Liver (tissue), 9 donors: ENCODE measurements around the gene PAX8. TPM values are rescaled to one million over a fixed set of nuclear protein-coding genes. Genes with fewer than 3 reads are reported as not detected.

Source experiments
- DNase-seq: peaks from one replicate; pipeline ENCODE4 v3.0.0-alpha.2; 2017; ENCODE audit warnings: low spot score
- H3K27ac ChIP-seq, 2 donors: one replicate each; pipeline ENCODE4 v1.7.0; 2013; ENCODE audit warnings: inconsistent platforms in 2 of 2, low read length in 2 of 2, control low read depth in 1 of 2, low read depth in 1 of 2, mild to moderate bottlenecking in 1 of 2
- H3K27me3 ChIP-seq, 4 donors: one replicate each; pipeline versions ENCODE4 v1.6.1 to v1.7.0; 2013; ENCODE audit warnings: low read length in 3 of 4, inconsistent platforms in 1 of 4, mild to moderate bottlenecking in 1 of 4, moderate library complexity in 1 of 4; ENCODE audit not compliant: control insufficient read depth in 4 of 4, insufficient read depth in 4 of 4
- H3K36me3 ChIP-seq, 4 donors: one replicate each; pipeline versions ENCODE4 v1.6.1 to v1.7.0; 2013; ENCODE audit warnings: low read length in 3 of 4, mild to moderate bottlenecking in 3 of 4, low read depth in 1 of 4, moderate library complexity in 1 of 4; ENCODE audit not compliant: control insufficient read depth in 4 of 4, insufficient read depth in 3 of 4
- H3K4me1 ChIP-seq, 4 donors: one replicate each; pipeline versions ENCODE4 v1.6.1 to v1.7.0; 2013; ENCODE audit warnings: low read length in 3 of 4, mild to moderate bottlenecking in 3 of 4, moderate library complexity in 1 of 4; ENCODE audit not compliant: control insufficient read depth in 4 of 4, insufficient read depth in 4 of 4
- H3K4me3 ChIP-seq, 3 donors: one replicate each; pipeline versions ENCODE4 v1.6.1 to v1.7.0; 2013; ENCODE audit warnings: low read length in 3 of 3, control low read depth in 1 of 3, low read depth in 1 of 3, mild to moderate bottlenecking in 1 of 3
- H3K9ac ChIP-seq, 2 donors: one replicate each; pipeline ENCODE4 v1.7.0; 2013; ENCODE audit warnings: low read length in 2 of 2, mild to moderate bottlenecking in 2 of 2, moderate library complexity in 2 of 2, control low read depth in 1 of 2, low read depth in 1 of 2
- H3K9me3 ChIP-seq, 4 donors: one replicate each; pipeline versions ENCODE4 v1.6.1 to v1.7.0; 2013; ENCODE audit warnings: low read length in 3 of 4; ENCODE audit not compliant: control insufficient read depth in 4 of 4
- EGR1 ChIP-seq, 2 donors: IDR thresholded peaks; 2 replicates each; pipeline ENCODE4 v1.6.1; 2016 to 2018; ENCODE audit warnings: antibody characterized with exemption in 2 of 2, low read depth in 2 of 2
- FOXA1 ChIP-seq: IDR thresholded peaks from 2 replicates; pipeline ENCODE4 v1.6.1; 2016; ENCODE audit warnings: antibody characterized with exemption
- FOXA2 ChIP-seq: IDR thresholded peaks from 2 replicates; pipeline ENCODE4 v1.6.1; 2016; ENCODE audit warnings: antibody characterized with exemption
- GABPA ChIP-seq, 2 donors: IDR thresholded peaks in 1 of 2; conservative IDR thresholded peaks in 1 of 2; 2 replicates each; pipeline ENCODE4 v1.6.1; 2016; ENCODE audit warnings: antibody characterized with exemption in 2 of 2, mild to moderate bottlenecking in 1 of 2, moderate library complexity in 1 of 2
- HNF4A ChIP-seq, 2 donors: conservative IDR thresholded peaks; 2 replicates each; pipeline ENCODE4 v1.6.1; 2016; ENCODE audit warnings: antibody characterized with exemption in 2 of 2, mild to moderate bottlenecking in 2 of 2
- HNF4G ChIP-seq: IDR thresholded peaks from 2 replicates; pipeline ENCODE4 v1.6.1; 2016; ENCODE audit warnings: antibody characterized with exemption
- JUND ChIP-seq, 2 donors: IDR thresholded peaks; 2 replicates each; pipeline ENCODE4 v1.6.1; 2016; ENCODE audit warnings: antibody characterized with exemption in 2 of 2
- NR2F2 ChIP-seq: IDR thresholded peaks from 2 replicates; pipeline ENCODE4 v1.6.1; 2016; ENCODE audit warnings: antibody characterized with exemption
- RAD21 ChIP-seq, 2 donors: IDR thresholded peaks; 2 replicates each; pipeline ENCODE4 v1.6.1; 2016; ENCODE audit warnings: antibody characterized with exemption in 2 of 2, mild to moderate bottlenecking in 2 of 2
- RXRA ChIP-seq, 2 donors: IDR thresholded peaks; 2 replicates each; pipeline ENCODE4 v1.6.1; 2017 to 2018; ENCODE audit warnings: antibody characterized with exemption in 2 of 2, mild to moderate bottlenecking in 1 of 2
- SP1 ChIP-seq: IDR thresholded peaks from 2 replicates; pipeline ENCODE4 v1.6.1; 2018; ENCODE audit warnings: antibody characterized with exemption, mild to moderate bottlenecking
- TAF1 ChIP-seq: conservative IDR thresholded peaks from 2 replicates; pipeline ENCODE4 v1.6.1; 2016; ENCODE audit warnings: antibody characterized with exemption, mild to moderate bottlenecking
- YY1 ChIP-seq: IDR thresholded peaks from 2 replicates; pipeline ENCODE4 v1.6.1; 2016; ENCODE audit warnings: antibody characterized with exemption, mild to moderate bottlenecking
- WGBS: extraction: QIAGEN DNeasy Blood & Tissue Kit; methylation state at CpG from one replicate; pipeline ENCODE4 v1.1.7; 2013; 5-methylcytosine and 5-hydroxymethylcytosine counted together
- polyA plus RNA-seq, 2 donors: library from polyadenylated mRNA; stranded (reverse) in 1 of 2; unstranded in 1 of 2; fragments of 200-250 nt in 1 of 2; fragments of >200 nt in 1 of 2; fragmentation: Nextera tagmentation in 1 of 2; extraction: Ambion mirVana in 1 of 2; gene quantifications; one replicate each; pipeline versions ENCODE4 v1.2.1 to v1.2.3, GENCODE V29; 2013 to 2015
- total RNA-seq, 2 donors: library from RNA; depleted of rRNA; stranded (reverse); fragments of >200 nt; gene quantifications; one replicate each; pipeline ENCODE4 v1.2.3, GENCODE V29; 2014
- TF ChIP-seq, protein P1 (sequence below): fragments of 150-350 bp; IDR thresholded peaks from 2 replicates; pipeline ENCODE4 v1.5.1; 2017; ENCODE audit warnings: improper control_type of control experiment, low read depth, low read length; ENCODE audit not compliant: missing input control
- TF ChIP-seq, protein P2 (sequence below): IDR thresholded peaks from 2 replicates; pipeline ENCODE4 v1.6.1; 2016; ENCODE audit warnings: antibody characterized with exemption
- TF ChIP-seq, protein P3 (sequence below): IDR thresholded peaks from 2 replicates; pipeline ENCODE4 v1.6.1; 2016; ENCODE audit warnings: antibody characterized with exemption
- TF ChIP-seq, protein P4 (sequence below): IDR thresholded peaks from 2 replicates; pipeline ENCODE4 v1.6.1; 2016; ENCODE audit warnings: antibody characterized with exemption
- TF ChIP-seq, protein P5 (sequence below): IDR thresholded peaks from 2 replicates; pipeline ENCODE4 v1.6.1; 2016; ENCODE audit warnings: antibody characterized with exemption, mild to moderate bottlenecking
- donor health status: healthy.
- donor health status: healthy.
- donor health status: healthy.
- donor health status: healthy.
- donor health status: healthy.

Gene PAX8
- total and polyA plus RNA-seq, 4 donors: 0.09 to 0.85 (median 0.33) TPM

DNA sequence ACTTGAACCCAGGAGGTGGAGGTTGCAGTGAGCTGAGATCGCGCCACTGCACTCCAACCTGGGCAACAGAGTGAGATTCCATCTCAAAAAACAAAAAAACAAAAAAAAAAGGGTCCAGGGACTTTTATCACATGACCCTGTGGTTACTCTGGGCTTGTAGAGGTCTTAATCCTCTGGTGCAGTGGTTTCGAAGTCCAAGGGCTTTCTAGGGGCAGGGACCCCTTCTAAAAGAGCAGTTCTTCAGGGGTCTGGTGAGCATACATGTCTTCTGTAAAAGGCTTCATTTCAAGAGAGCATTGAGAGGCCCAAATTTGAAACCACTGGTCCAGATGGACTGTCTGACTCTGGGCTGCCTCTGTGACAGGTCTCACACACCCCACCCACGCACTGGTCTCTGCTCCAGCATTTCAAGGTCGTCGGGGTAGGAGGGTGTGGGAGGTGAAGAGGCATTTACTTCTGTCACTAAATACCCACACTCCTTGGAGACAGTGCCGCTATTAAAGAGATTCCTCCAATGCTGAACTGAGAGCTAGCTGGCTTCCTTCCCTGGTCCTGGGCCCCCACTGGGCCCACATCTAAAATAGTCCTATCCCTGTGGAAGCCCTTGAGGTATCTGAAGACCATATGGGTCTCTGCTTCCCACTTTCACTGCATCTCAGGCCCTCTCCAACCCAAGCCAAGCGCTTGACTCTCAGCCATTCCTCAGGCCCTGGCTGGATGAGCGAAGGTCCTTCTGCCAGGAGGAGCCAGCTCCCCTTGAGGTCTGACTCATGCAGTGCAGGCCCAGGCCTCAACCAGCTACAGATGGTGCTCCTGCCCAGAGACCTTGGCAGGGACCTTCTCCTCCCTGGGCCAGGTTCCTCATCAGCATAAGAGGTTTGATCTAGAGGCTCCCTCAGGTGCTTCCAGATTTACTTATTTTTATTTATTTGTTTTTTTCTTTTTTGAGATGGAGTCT is 44.8 kb downstream of the PAX8 start:
- whole genome bisulfite sequencing: 87% methylated on average over 9 of the region's 9 CpGs
- H3K27me3 ChIP-seq: no peaks in the 10 kb centered on the region
- no peak overlapping the region for H3K4me3 ChIP-seq
- no peaks in the 10 kb centered on the region for H3K36me3 ChIP-seq
- H3K9me3 ChIP-seq: no peaks in the 10 kb centered on the region
- H3K27ac ChIP-seq: no peak overlapping the region
- no peaks in the 10 kb centered on the region for H3K4me1 ChIP-seq
- DNase-seq: no peak
- no peak for TF ChIP-seq JUND (IDR thresholded peaks at IDR 0.05)
- TF ChIP-seq, protein P1, sequence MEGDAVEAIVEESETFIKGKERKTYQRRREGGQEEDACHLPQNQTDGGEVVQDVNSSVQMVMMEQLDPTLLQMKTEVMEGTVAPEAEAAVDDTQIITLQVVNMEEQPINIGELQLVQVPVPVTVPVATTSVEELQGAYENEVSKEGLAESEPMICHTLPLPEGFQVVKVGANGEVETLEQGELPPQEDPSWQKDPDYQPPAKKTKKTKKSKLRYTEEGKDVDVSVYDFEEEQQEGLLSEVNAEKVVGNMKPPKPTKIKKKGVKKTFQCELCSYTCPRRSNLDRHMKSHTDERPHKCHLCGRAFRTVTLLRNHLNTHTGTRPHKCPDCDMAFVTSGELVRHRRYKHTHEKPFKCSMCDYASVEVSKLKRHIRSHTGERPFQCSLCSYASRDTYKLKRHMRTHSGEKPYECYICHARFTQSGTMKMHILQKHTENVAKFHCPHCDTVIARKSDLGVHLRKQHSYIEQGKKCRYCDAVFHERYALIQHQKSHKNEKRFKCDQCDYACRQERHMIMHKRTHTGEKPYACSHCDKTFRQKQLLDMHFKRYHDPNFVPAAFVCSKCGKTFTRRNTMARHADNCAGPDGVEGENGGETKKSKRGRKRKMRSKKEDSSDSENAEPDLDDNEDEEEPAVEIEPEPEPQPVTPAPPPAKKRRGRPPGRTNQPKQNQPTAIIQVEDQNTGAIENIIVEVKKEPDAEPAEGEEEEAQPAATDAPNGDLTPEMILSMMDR: peak; percentile 4
- H3K9ac ChIP-seq: no peak overlapping the region

DNA sequence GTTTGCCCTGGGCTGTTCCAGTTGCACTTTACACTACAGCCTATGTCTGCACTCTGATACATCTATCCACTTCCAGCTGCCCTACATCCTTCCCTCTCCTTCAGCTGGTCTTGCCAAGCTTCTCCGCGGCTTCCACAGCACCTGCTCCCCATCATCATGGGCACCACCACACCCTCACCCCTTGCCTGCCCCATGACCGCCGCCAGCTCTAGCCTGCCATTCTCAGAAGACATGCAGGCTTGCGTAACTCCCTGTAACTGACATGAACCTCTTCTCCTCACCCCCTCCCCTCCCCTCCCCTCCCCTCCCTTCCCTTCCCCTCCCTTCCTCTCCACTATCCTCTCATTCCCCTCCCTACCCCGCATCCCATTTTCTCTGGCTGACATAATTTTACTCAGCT is 46.0 kb downstream of the PAX8 start:
- DNase-seq: no peak
- 91% methylated on average over 6 of the region's 6 CpGs for WGBS
- H3K9ac ChIP-seq: no peak overlapping the region
- H3K36me3 ChIP-seq: no peaks in the 10 kb centered on the region
- no peak overlapping the region for H3K4me3 ChIP-seq
- H3K27ac ChIP-seq: no peak overlapping the region
- no peaks in the 10 kb centered on the region for H3K27me3 ChIP-seq
- no peaks in the 10 kb centered on the region for H3K4me1 ChIP-seq
- TF ChIP-seq RXRA (IDR thresholded peaks at IDR 0.05) (no peak), FOXA1 (no peak), TAF1 (no peak), HNF4A (conservative IDR thresholded peaks at IDR 0.05) (no peak), FOXA2 (no peak), JUND (IDR thresholded peaks at IDR 0.05) (no peak), GABPA (IDR thresholded peaks at IDR 0.05 in 1 of 2, conservative IDR thresholded peaks at IDR 0.05 in 1 of 2) (no peak), HNF4G (no peak), EGR1 (IDR thresholded peaks at IDR 0.05; ENCODE audit: low read depth in 2 of 2) (no peak), NR2F2 (no peak), RAD21 (IDR thresholded peaks at IDR 0.05) (no peak), YY1 (no peak), SP1 (no peak)
- TF ChIP-seq, protein P1: no peak
- TF ChIP-seq, protein P2, sequence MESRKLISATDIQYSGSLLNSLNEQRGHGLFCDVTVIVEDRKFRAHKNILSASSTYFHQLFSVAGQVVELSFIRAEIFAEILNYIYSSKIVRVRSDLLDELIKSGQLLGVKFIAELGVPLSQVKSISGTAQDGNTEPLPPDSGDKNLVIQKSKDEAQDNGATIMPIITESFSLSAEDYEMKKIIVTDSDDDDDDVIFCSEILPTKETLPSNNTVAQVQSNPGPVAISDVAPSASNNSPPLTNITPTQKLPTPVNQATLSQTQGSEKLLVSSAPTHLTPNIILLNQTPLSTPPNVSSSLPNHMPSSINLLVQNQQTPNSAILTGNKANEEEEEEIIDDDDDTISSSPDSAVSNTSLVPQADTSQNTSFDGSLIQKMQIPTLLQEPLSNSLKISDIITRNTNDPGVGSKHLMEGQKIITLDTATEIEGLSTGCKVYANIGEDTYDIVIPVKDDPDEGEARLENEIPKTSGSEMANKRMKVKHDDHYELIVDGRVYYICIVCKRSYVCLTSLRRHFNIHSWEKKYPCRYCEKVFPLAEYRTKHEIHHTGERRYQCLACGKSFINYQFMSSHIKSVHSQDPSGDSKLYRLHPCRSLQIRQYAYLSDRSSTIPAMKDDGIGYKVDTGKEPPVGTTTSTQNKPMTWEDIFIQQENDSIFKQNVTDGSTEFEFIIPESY: no peak
- TF ChIP-seq, protein P3, sequence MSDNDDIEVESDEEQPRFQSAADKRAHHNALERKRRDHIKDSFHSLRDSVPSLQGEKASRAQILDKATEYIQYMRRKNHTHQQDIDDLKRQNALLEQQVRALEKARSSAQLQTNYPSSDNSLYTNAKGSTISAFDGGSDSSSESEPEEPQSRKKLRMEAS: no peak
- TF ChIP-seq, protein P4, sequence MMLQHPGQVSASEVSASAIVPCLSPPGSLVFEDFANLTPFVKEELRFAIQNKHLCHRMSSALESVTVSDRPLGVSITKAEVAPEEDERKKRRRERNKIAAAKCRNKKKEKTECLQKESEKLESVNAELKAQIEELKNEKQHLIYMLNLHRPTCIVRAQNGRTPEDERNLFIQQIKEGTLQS: no peak
- TF ChIP-seq, protein P5, sequence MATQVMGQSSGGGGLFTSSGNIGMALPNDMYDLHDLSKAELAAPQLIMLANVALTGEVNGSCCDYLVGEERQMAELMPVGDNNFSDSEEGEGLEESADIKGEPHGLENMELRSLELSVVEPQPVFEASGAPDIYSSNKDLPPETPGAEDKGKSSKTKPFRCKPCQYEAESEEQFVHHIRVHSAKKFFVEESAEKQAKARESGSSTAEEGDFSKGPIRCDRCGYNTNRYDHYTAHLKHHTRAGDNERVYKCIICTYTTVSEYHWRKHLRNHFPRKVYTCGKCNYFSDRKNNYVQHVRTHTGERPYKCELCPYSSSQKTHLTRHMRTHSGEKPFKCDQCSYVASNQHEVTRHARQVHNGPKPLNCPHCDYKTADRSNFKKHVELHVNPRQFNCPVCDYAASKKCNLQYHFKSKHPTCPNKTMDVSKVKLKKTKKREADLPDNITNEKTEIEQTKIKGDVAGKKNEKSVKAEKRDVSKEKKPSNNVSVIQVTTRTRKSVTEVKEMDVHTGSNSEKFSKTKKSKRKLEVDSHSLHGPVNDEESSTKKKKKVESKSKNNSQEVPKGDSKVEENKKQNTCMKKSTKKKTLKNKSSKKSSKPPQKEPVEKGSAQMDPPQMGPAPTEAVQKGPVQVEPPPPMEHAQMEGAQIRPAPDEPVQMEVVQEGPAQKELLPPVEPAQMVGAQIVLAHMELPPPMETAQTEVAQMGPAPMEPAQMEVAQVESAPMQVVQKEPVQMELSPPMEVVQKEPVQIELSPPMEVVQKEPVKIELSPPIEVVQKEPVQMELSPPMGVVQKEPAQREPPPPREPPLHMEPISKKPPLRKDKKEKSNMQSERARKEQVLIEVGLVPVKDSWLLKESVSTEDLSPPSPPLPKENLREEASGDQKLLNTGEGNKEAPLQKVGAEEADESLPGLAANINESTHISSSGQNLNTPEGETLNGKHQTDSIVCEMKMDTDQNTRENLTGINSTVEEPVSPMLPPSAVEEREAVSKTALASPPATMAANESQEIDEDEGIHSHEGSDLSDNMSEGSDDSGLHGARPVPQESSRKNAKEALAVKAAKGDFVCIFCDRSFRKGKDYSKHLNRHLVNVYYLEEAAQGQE: no peak
- no peaks in the 10 kb centered on the region for H3K9me3 ChIP-seq
